UCSD-AML1 (cell line): ENCODE measurements around the gene COL15A1.

Source experiments
- DNase-seq: peaks from one replicate; lab custom pipeline; 2025; ENCODE audit not compliant: unreplicated experiment; lab: John Stamatoyannopoulos, UW

COL15A1 gene

DNA sequence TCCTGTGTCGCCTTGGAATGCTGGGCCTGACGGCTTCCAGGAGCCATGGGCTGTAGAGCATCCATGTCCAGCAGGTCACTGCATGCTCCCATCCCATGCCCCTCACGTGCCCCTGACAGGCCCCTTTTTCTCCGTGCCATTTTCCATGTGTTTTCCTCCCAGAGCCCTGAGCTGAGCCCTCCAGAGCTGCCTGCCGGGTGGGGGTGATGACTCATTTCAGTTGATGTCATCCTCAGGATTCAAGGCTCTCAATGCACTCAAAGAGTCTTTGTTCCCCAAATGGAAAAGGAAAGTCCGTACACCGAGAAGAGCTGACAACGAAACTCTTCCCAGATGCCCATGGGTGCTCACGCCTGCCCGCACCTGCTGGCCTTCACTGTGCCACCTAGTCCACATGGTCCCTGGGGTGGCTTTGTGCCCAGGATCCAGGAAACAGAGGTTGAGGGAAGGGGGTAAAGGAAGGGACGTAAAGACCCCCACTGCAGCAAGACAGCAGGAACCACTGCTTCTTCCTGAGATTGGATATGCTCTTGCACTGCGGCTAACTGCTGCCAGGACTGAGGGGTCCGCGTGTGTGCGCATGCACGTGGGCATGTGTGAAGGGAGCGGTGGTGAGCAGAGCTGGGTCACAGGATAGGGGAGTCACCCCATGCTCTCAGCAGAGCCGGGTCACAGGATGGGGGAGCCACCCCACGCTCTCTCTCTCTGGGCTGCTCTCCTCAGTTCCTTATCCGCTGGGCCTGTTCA lies 27.6 kb downstream of the COL15A1 start:
- no peak for DNase-seq

DNA sequence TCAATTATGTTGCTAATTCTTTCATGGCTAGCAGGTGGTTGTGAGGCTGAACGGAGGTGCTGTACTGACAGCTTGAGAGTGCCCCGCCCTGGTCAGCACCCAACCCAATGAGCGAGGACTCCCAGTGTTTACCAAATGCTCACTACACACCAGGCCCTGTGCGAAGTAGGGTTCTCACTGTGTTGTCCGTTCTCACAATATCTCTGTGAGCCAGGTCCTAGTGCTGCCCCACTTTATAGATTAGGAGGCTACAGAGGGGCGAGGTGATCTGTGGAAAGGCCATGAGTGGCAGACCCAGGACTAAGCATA lies 28.2 kb downstream of the COL15A1 start:
- no peak for DNase-seq

DNA sequence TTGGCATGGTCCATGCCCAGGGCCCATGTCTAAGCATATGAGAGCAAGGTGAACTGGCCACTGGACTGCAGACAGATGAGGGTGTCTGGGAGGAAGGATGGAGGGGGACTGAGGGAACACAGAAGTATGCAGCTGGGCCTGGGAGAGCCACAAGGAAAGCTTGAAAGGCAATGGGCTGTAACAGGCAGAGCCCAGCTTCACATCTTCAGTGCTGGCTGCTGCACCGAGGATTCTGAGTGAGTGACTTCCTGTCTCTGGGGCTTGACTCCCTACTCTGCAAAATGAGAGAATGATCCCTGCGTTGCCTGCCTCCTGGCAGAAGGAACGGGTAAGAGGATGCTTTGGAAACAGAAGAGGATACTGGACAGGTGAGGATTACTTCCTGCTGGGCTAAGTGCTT lies 29.0 kb downstream of the COL15A1 start:
- DNase-seq: no peak

DNA sequence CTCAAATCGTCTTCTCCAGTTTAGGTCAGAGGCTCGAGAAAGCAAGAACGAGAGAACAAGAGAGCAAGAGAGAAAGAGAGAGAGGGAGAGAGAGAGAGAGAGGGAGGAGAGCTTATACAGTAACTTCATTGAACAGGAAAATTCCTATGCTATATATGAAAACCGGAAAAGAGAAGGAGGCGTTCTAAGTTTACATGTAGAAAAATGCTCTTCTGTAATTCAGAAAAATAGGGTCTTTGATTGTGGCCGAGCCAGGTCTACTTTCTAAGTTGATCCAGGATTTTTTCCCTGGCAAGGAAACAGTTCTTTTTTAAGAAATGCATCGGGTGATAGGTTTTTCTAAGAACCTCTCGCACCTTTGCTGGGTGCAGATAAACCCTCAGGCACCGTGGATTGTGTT lies 29.5 kb downstream of the COL15A1 start:
- DNase-seq: no peak

DNA sequence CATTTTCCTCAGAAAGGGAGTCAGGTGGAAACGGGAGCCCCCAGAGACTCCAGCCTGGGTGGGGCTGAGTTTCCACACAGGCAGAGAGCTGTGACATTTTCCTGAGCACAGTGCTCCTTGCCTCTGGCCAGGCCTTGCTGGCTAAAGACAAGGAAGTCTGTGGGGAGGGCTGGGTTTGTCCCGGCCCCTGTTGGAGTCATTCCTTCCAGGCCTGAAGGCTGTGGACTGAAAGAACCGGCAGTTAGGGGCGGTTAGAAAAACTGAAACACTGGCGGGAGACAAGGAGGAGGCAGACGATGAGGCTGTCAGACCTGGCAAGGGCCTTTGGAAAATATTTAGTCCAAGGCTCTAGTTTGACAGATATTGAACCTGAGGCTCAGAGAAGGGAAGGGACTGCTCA lies 29.9 kb downstream of the COL15A1 start:
- no peak for DNase-seq

DNA sequence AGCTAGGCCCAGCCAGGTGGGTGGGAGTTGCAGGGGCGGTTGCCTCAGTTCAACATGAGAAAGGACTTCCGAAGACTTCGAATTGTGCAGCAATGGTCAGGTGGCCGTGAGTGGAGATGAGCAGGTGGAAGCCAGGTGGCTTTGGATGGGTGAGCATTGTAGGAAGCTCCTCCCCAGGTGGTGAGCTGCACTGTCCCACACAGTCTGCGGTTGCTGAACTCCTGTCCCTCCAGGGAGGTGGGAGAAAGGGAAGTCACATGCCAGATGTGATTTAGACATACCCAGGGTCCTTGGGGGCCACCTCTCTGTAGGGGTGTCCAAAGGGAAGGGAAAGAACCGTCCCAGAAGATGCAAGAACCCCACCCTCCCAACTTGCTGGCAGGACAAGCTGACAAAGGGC lies 30.4 kb downstream of the COL15A1 start:
- no peak for DNase-seq

DNA sequence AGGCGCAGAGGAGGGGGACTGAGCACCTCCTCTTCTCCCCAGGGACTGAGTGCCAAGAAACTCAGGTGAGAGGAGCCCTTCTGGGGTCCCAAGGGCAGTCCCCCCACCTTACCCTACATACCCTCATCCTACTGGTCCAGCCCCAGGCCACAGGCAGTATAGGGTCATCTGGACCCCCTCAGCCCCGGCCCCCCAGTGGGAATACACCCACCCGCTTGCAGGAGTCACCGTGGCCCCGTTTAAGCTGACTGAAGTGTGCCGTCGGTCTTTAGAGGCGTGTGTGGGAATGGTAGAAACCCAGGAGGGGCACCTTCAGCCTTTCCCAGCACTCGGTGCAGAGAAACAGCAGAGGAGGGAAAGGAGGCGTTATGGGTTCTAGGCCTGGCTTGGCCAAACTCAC lies 30.8 kb downstream of the COL15A1 start:
- no peak for DNase-seq

DNA sequence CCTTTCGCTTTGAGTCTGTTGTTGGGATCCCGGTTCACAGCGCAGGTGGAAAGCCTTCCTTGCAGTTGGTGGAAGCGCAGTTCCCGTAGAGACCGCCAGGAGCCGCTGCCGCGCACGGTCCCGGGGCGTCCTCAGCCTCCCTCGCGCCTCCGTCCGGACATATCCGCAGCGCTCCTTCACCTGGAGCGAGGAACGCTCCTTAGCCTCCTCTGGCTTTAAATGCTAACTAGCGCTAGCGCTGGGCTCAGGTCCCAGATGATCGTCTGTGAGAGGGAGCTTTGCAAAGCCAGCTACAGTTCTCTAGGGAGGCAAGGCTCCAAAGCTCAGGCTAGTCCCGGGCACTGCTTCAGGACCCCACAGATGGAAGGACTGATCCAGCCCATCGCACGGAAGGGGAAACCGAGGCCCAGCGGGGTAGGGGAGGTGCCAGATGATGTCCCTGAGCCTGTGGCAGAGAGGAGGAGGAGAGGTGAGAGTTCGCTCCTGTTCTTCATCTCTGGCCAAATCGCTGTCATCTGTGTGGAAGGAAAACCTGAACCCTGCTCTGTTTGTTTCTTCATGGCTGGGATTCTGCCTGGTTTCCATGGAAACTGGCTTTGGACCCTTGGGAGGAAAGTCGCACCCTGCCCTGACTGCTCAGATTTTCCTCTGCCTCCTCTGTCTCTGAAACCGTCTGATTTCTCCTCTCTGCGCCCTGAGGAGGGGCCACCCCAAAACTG lies 31.4 kb downstream of the COL15A1 start:
- DNase-seq: peak; percentile 72

DNA sequence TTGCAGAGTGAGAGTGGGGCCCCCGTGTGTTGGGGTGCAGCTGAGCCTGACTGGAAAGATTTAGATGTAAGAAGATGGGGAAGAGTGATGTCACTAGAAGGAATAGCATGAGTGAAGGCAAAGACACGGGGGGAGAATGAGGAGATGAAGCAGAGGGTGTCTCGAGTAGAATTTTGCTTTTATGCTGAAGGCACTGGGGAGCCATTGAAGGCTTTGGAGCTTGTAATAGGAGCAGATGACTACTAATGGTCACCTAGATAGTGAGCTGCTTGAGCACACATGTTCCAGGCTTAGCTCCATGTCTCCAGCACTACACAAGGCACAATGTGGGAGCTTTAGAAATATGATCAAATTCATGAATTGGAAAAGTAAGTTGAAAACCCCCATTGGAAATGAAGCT lies 32.1 kb downstream of the COL15A1 start:
- no peak for DNase-seq

DNA sequence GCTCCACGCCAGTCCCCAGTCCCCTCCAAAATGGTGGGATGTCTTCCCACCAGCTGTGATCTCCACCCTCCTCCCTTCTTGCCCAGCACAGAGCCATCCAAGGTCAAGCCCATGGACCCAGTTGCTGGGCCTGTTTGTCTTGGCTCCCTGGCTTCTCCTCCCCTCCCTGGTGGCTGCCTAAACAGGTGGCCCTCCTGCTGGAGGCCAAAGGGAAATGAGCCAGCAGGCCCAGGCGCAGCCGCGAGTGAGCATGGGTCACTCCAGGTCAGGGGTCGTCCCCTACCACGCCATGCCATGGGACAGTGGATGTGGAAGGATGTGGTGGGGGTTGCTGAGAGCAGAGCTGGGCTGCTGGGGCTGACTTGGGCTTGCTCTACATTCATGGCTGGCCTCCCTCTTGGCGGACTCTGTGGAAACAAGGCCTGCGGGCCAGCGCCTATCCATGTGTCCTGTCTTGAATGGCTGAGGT lies 33.6 kb downstream of the COL15A1 start:
- no peak for DNase-seq

DNA sequence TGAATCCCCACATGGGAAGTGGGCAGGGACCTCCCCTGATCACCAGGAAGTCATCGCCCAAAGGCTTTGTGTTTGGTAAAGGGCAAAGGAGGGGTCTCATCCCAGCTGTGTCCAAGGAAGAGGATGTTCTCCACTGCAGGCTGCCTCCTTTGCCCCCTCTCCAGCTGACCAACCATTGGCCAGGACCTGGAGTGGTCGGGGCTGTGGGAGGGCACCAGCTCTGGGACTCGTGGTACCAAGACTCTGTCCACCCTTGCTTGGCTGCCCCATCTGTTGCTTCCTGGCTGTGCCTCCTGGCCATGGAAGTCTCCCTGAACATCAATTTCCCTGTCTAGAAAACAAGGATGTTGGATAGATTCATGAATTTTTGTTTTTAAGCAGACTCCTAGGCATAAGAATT lies 34.1 kb downstream of the COL15A1 start:
- DNase-seq: no peak

DNA sequence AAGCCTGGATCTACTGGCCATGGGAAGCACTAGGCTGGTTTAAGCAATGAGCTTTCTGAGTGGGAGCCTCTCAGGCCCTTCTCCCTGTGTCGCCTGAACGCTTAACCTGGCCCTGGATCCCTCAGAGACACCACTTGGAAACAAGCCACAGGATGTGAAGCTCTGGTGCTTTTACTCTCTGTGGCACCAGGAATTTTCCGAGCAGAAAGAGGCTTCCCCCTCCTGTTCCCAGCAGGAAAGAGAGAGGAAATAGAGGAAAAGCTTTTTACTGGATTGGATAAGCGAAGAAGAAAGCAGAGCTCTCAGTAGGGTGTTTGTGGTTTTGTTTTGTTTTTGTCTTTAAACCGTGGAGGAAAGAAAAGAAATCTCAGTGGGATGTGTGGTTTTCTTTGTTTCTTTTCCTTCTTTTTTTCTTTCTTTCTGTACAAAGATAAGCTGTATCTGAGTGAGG lies 34.5 kb downstream of the COL15A1 start:
- DNase-seq: no peak

DNA sequence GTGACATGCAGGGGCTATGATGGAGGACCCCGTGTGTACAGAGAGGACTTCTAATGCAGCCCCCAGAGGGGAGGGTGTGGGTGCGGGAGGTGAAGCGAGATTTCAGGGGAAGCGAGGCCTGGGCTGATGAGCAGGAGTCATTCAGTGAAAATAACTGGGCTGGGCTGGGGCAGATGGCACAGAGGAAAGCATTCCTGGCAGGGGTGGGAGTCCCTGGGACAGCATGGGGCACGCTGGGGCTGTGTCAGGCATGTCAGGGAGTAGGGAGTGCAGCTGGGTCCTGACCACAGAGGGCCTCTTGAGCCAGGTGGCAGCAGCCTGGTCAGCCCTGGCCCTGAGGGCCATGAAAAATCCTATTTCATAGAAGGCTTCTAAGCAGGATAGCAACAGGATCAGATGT lies 36.6 kb downstream of the COL15A1 start:
- DNase-seq: no peak

DNA sequence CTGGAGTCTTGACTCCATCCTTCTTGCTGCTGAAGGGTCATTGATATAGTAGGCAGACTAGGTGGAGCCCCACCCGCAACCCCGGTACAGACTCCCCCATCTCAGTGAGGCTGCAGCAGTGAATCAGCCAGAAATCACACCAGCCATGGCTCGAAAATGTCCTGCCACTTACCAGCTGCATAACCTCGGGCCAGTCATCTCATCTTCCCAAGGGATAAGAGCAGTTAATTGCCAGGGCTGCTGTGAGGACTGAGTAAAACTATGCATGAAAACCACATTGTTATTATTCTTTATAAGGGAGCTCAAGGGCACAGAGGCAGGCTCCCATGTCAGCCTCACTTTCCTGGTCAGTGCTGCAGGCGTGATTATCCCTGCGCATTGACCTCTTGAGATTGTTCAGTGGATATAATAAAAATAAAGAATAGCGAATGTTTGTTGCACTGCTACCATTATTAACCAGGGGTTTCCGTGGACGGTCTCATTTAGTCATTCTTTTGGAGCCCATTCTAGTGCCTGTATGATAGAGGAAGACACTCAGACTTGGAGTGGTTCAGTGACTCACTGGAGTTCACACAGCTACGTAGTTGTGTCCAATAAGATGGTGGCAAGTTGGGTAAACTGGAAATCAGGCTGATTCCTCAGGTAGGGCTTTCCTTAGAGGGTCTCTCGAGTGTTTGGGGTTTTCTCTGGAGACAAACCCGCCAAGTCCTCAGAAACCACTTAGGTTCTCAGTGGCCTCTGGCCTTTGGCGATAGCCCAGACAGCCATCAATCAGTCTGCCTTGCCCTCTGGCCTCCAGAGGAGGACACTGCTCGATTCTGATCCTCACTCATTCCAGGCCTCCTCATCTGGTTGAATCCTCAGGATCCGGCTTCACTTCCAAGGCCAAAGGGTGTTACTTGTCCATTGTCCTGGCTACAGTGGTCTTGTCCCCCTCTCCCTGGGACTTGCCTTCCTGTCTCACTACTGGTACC lies 39.9 kb downstream of the COL15A1 start:
- no peak for DNase-seq

DNA sequence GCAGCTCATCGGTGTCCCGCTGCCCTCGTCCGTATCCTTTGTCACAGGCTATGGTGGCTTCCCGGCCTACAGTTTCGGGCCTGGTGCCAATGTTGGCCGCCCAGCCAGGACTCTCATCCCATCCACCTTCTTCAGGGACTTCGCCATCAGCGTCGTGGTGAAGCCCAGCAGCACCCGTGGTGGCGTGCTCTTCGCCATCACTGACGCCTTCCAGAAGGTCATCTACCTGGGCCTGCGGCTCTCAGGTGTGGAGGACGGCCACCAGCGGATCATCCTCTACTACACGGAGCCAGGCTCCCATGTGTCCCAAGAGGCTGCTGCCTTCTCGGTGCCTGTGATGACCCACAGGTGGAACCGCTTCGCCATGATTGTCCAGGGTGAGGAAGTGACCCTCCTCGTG lies 41.9 kb downstream of the COL15A1 start:
- no peak for DNase-seq

DNA sequence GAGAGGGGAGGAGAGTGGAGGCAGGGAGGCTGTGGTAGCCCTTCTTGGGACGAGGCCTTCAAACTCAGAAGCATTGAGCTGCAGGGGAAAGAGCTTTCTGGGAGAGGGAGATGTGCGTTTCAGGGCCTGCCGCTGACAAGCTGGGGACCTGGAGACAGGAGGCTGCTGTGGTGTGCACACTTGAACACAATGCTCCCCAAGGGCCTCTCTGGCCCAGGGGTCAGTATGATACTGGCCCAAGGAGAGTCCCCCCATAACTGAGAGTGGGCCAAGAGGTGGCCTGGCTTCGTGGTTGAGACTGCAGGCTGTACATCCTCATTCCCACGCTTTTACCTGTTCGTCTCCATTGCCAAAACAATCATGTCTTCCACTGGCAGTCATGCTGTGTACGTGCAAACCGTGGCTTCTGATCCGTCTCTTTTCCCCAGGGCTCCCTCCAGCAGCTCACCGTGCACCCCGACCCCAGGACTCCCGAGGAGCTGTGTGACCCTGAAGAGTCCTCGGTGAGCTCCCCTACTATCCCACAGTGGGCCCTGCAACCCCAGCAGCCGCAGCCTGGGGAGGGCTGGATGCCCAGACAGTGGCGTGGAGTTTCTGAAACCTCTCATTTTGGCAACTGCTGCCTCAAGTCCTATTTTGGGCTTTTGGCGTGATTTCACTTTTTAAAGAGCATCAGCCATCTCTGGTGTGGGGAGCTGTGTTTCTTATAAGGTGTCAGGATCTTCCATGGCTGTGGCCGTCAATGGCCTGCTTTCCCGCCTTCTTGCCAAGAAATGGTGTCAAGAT lies 43.4 kb downstream of the COL15A1 start:
- no peak for DNase-seq

DNA sequence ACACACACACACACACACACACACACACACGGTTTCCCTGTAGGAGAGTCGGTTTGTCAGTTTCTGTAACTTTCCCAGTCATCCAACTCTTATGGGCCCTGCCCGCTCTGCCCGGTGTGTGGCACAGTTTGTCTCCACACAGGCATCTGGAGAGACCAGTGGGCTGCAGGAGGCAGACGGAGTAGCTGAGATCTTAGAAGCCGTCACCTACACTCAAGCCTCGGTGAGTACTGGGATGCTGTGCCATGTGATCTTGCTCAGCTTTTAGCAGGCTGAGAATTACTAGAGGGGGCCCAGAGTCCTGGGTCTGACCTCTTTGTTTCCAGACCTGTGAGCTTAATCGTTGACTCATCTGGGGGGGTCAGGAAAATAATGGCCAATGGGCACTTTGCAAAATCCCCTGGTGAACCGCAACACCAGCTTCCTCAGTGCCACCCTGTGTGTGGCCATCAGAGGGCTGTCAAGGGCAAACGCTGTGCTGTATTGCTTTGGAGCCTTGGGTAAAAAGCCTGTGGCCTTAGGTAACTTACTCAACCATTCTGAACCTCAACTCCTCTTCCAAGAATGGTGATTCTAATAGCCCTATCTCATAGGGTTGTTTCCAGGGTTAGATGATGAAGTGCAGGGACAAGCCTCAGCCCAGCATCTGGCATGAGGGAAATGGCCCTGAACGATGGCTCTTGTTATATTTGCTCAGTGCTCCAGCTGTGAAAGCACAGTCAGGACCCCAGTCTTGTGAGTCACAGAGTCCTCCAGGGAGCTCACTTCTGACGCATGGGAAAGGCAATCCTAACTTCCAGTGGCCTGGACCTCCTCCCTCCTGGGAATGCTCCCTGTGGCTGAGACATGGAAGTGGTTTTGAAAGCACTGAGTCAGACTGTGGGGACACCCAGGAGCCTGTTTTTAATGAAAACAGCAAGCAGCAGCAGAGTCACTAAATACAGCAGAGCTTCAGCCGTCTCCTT lies 45.6 kb downstream of the COL15A1 start:
- peak; percentile 45 for DNase-seq

DNA sequence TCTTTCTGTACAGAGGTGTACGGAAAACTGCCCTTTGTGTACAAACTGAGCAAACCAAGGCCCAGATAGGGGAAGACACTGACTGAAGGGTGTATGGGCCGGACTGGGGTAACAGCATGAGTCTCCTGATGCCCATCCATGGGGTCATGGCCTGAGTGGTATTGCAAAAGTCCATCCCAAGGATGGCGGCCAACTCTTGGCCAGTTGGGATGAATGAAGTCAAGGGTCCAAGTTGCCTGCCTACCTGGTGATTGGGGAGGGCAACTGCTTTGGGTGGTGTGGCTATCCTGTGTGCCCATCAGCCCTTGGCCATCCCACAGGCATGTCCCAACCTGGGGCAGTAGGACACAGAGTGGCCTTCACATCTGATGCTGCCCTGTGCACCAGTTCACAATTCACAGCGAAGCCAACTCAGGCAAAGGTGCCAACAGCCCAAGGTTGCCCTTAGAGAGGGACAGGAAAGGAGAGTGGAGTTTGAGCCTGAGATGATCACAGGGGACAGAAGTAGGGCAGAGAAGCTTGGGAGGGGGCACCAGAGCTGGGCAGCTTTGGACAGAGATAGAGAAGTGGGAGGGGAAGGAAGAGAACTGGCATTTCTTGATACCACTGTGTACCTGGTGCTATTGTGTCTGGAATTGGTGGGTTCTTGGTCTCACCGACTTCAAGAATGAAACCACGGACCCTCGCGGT lies 46.6 kb downstream of the COL15A1 start:
- no peak for DNase-seq
